H1 (cell line): ENCODE results near the gene C1orf116. TPM values are rescaled to one million over a fixed set of nuclear protein-coding genes. Genes with fewer than 3 reads are reported as not detected.

Source experiments
- CTCF ChIA-PET: fragments of 300-600 bp; sonication (Branson Sonifier 250); formaldehyde crosslinking; loops from one replicate; lab custom pipeline; 2021; ENCODE audit not compliant: partially characterized antibody; lab: Charles Lee
- POLR2A ChIA-PET: fragments of 300-600 bp; sonication (Branson Sonifier 250); formaldehyde crosslinking; loops from one replicate; lab custom pipeline; 2021; ENCODE audit warnings: inconsistent platforms; ENCODE audit not compliant: partially characterized antibody; lab: Charles Lee
- DNase-seq, 2 experiments: peaks; one replicate each; pipeline versions ENCODE4 v3.0.0 to v3.0.0-alpha.2; 2010 to 2022; ENCODE audit warnings: low spot score in 2 of 2, low read depth in 1 of 2, mixed read lengths in 1 of 2
- FAIRE-seq: peaks from 2 replicates; lab custom pipeline; 2011; peaks lifted over from hg19 to GRCh38; lab: Jason Lieb, UNC
- H2AFZ ChIP-seq: 2 replicates; pipeline ENCODE4 v1.8.1; 2012; ENCODE audit warnings: low read length, inconsistent platforms
- H2AK5ac ChIP-seq: 2 replicates; pipeline ENCODE4 v1.6.1; 2013; ENCODE audit warnings: low read depth, low read length
- H2BK120ac ChIP-seq: replicated peaks from 2 replicates; pipeline ENCODE3; 2013; ENCODE audit warnings: low read depth, low read length, inconsistent platforms
- H2BK12ac ChIP-seq: 2 replicates; pipeline ENCODE4 v1.6.1; 2013; ENCODE audit warnings: low read depth, low read length
- H2BK15ac ChIP-seq: 2 replicates; pipeline ENCODE4 v1.6.1; 2013; ENCODE audit warnings: low read length
- H2BK20ac ChIP-seq: 2 replicates; pipeline ENCODE4 v1.6.1; 2013; ENCODE audit warnings: low read length
- H2BK5ac ChIP-seq: 2 replicates; pipeline ENCODE4 v1.6.1; 2013; ENCODE audit warnings: low read depth, low read length
- H3K14ac ChIP-seq: 2 replicates; pipeline ENCODE4 v1.6.1; 2013; ENCODE audit warnings: inconsistent platforms; ENCODE audit not compliant: insufficient read length
- H3K18ac ChIP-seq: 2 replicates; pipeline ENCODE4 v1.6.1; 2013; ENCODE audit warnings: low read length; ENCODE audit errors: extremely low read depth
- H3K23ac ChIP-seq: 2 replicates; pipeline ENCODE4 v1.6.1; 2013; ENCODE audit warnings: inconsistent platforms; ENCODE audit not compliant: insufficient read length
- H3K23me2 ChIP-seq: 2 replicates; pipeline ENCODE4 v1.6.1; 2013; ENCODE audit warnings: low read depth, low read length
- H3K27ac ChIP-seq: 2 replicates; pipeline ENCODE4 v1.6.1; 2011; ENCODE audit warnings: low read depth, low read length, inconsistent platforms
- H3K27me3 ChIP-seq, 4 experiments: replicated peaks in 1 of 4; 1 replicate in 1 of 4; 2 replicates in 3 of 4; pipeline versions ENCODE4 v1.6.1 to v1.8.1; 2011 to 2013; ENCODE audit warnings: low read length in 3 of 4, mild to moderate bottlenecking in 3 of 4, inconsistent platforms in 2 of 4, mixed read lengths in 2 of 4, moderate library complexity in 1 of 4; ENCODE audit not compliant: control insufficient read depth in 3 of 4, insufficient read depth in 3 of 4; ENCODE audit errors: extremely low read depth in 1 of 4
- H3K36me3 ChIP-seq, 4 experiments: 2 replicates each; pipeline versions ENCODE4 v1.6.1 to v1.8.1; 2011 to 2013; ENCODE audit warnings: mild to moderate bottlenecking in 4 of 4, low read length in 3 of 4, moderate library complexity in 2 of 4, control low read depth in 1 of 4, inconsistent platforms in 1 of 4; ENCODE audit not compliant: insufficient read depth in 4 of 4, control insufficient read depth in 2 of 4
- H3K4ac ChIP-seq: replicated peaks from 2 replicates; pipeline ENCODE3; 2013; ENCODE audit warnings: low read length, low read depth, mixed read lengths, inconsistent platforms; ENCODE audit not compliant: insufficient read length
- H3K4me1 ChIP-seq, 4 experiments: replicated peaks in 1 of 4; 1 replicate in 1 of 4; 2 replicates in 3 of 4; pipeline versions ENCODE4 v1.6.1 to v1.8.1; 2011 to 2013; ENCODE audit warnings: low read length in 3 of 4, inconsistent platforms in 2 of 4, mixed read lengths in 1 of 4; ENCODE audit not compliant: insufficient read depth in 4 of 4, control insufficient read depth in 3 of 4
- H3K4me2 ChIP-seq, 2 experiments: 2 replicates each; pipeline versions ENCODE4 v1.6.1 to v1.8.1; 2011 to 2013; ENCODE audit warnings: low read depth in 2 of 2, low read length in 2 of 2, control low read depth in 1 of 2, inconsistent platforms in 1 of 2, mild to moderate bottlenecking in 1 of 2; ENCODE audit not compliant: insufficient read depth in 1 of 2
- H3K4me3 ChIP-seq, 4 experiments: fragments of 200-600, 300-600 bp in 1 of 4; sonication (generic), shearing (Covaris generic), sonication (Bioruptor Twin) in 1 of 4; 2 replicates each; pipeline versions ENCODE4 v1.5.1 to v1.8.1; 2011 to 2016; ENCODE audit warnings: low read length in 4 of 4, low read depth in 3 of 4, control low read depth in 2 of 4, inconsistent platforms in 2 of 4, mild to moderate bottlenecking in 2 of 4, mixed read lengths in 1 of 4, moderate library complexity in 1 of 4; ENCODE audit not compliant: insufficient read depth in 2 of 4; ENCODE audit errors: extremely low read depth in 1 of 4
- H3K56ac ChIP-seq: replicated peaks from 2 replicates; pipeline ENCODE3; 2013; ENCODE audit warnings: low read depth, mild to moderate bottlenecking, mixed read lengths, low read length, inconsistent platforms; ENCODE audit not compliant: insufficient read length
- H3K79me1 ChIP-seq: 2 replicates; pipeline ENCODE4 v1.6.1; 2013; ENCODE audit warnings: low read depth, low read length, control low read depth
- H3K79me2 ChIP-seq, 2 experiments: 2 replicates each; pipeline versions ENCODE4 v1.6.1 to v1.8.1; 2012 to 2013; ENCODE audit warnings: low read length in 2 of 2, mild to moderate bottlenecking in 2 of 2, inconsistent platforms in 1 of 2; ENCODE audit not compliant: insufficient read depth in 2 of 2, control insufficient read depth in 1 of 2
- H3K9ac ChIP-seq, 4 experiments: replicated peaks in 1 of 4; 1 replicate in 1 of 4; 2 replicates in 3 of 4; pipeline versions ENCODE4 v1.6.1 to v1.8.1; 2011 to 2013; ENCODE audit warnings: low read depth in 3 of 4, low read length in 3 of 4, control low read depth in 2 of 4, mild to moderate bottlenecking in 2 of 4, moderate library complexity in 2 of 4, inconsistent platforms in 1 of 4; ENCODE audit errors: extremely low read depth in 1 of 4
- H3K9me3 ChIP-seq, 2 experiments: 2 replicates each; pipeline versions ENCODE4 v1.6.1 to v1.8.1; 2012 to 2013; ENCODE audit warnings: mild to moderate bottlenecking in 2 of 2, moderate library complexity in 2 of 2, control low read depth in 1 of 2, inconsistent platforms in 1 of 2, low read depth in 1 of 2, low read length in 1 of 2, mixed read lengths in 1 of 2; ENCODE audit not compliant: insufficient read depth in 2 of 2
- H4K20me1 ChIP-seq, 2 experiments: replicated peaks in 1 of 2; 2 replicates each; pipeline versions ENCODE3 to v1.8.1; 2011 to 2013; ENCODE audit warnings: inconsistent platforms in 2 of 2, low read length in 2 of 2, mild to moderate bottlenecking in 1 of 2; ENCODE audit not compliant: insufficient read depth in 2 of 2, control insufficient read depth in 1 of 2
- H4K5ac ChIP-seq: 2 replicates; pipeline ENCODE4 v1.6.1; 2013; ENCODE audit warnings: low read length, low read depth, mixed read lengths, inconsistent platforms; ENCODE audit not compliant: insufficient read length
- H4K8ac ChIP-seq: 2 replicates; pipeline ENCODE4 v1.8.0; 2013; ENCODE audit warnings: mild to moderate bottlenecking, moderate library complexity, low read length, inconsistent platforms; ENCODE audit not compliant: insufficient read depth; ENCODE audit errors: extremely low read depth
- H4K91ac ChIP-seq: replicated peaks from 2 replicates; pipeline ENCODE3; 2013; ENCODE audit warnings: low read length, mixed read lengths, inconsistent platforms; ENCODE audit not compliant: insufficient read length
- ATF2 ChIP-seq: IDR thresholded peaks from 2 replicates; pipeline ENCODE4 v1.6.1; 2012; ENCODE audit warnings: low read length, inconsistent platforms
- GABPA ChIP-seq: IDR thresholded peaks from 2 replicates; pipeline ENCODE4 v1.6.1; 2011; ENCODE audit warnings: mild to moderate bottlenecking, low read length, moderate library complexity, borderline replicate concordance; ENCODE audit not compliant: insufficient read depth
- TBP ChIP-seq: IDR thresholded peaks from 2 replicates; pipeline ENCODE4 v1.6.1; 2011; ENCODE audit warnings: low read depth, low read length, improper control_type of control experiment
- WGBS, 2 experiments: shearing (Covaris generic) in 1 of 2; methylation state at CpG; one replicate each; pipeline versions ENCODE4 v1.1.6 to v1.1.7; 2013 to 2015; ENCODE audit warnings: low lambda C conversion rate in 2 of 2, mixed read lengths in 2 of 2, inconsistent platforms in 1 of 2, low coverage in 1 of 2, missing lambda C conversion rate in 1 of 2; ENCODE audit not compliant: insufficient replicate concordance in 2 of 2, insufficient coverage in 1 of 2, insufficient read length in 1 of 2; ENCODE audit errors: extremely low coverage in 1 of 2, missing lambda C conversion rate in 1 of 2; 5-methylcytosine and 5-hydroxymethylcytosine counted together
- polyA plus RNA-seq, 7 experiments: library from polyadenylated mRNA; depleted of rRNA in 3 of 7; stranded (reverse) in 5 of 7; unstranded in 2 of 7; fragments of >200 nt in 5 of 7; fragments of 200-250 nt in 2 of 7; gene quantifications; 1 replicate in 5 of 7; 2 replicates in 1 of 7; 4 replicates in 1 of 7; pipeline versions ENCODE4 v1.2.1 to v1.2.3, GENCODE V29; 2011 to 2013; ENCODE audit warnings: missing spikeins in 2 of 7, mixed read lengths in 2 of 7
- total RNA-seq: library from RNA; stranded (reverse); fragmentation: NEBNext Ultra II Directional; extraction: Animal tissue kit (Norgen Biotek cat#: 25700); gene quantifications from 2 replicates; pipeline ENCODE4 v1.2.1, GENCODE V29; 2021

C1orf116 gene
- total and polyA plus RNA-seq, 2 of the 8 experiments (the other 6 are each of a cell fraction or from before 2014, with no cell fraction given): 2.2 to 3.9 TPM

- Histone ChIP-seq H3K9me3 (no peaks in the 10 kb centered on the region), H4K20me1 (no peaks in the 10 kb centered on the region), H3K23me2 (no peaks in the 10 kb centered on the region; the same call in 1 of the 2 replicates), H4K8ac (no peak overlapping the region), H3K18ac (no peak overlapping the region), H3K9ac (no peak overlapping the region), H2BK5ac (no peak overlapping the region), H3K27me3 (no peaks in the 10 kb centered on the region; a peak in 2 of 7 replicates), H3K14ac (no peak overlapping the region), H3K36me3 (no peaks in the 10 kb centered on the region), H2BK120ac (no peak overlapping the region), H2AK5ac (no peak overlapping the region), H4K5ac (no peak overlapping the region), H3K4me3 (no peak overlapping the region), H3K56ac (no peak overlapping the region), H3K4me1 (peaks cover 4 to 15% (median 7%) of the 10 kb centered on the region in 4 experiments), H2AFZ (no peak overlapping the region), H4K91ac (no peak overlapping the region), H3K27ac (no peak overlapping the region), H3K79me1 (no peaks in the 10 kb centered on the region), H3K4me2 (no peak overlapping the region), H2BK15ac (no peak overlapping the region), H2BK12ac (no peak overlapping the region), H3K79me2 (no peaks in the 10 kb centered on the region), H2BK20ac (no peak overlapping the region), H3K23ac (no peak overlapping the region), H3K4ac (no peak overlapping the region)
- WGBS, 2 experiments: 91% methylated on average over 3 of the region's 3 CpGs; no CpG with 5 or more reads in 1 of the 2 experiments
- ChIA-PET CTCF (interaction anchor here (0.6 to 1.8 kb wide), 6 partner anchors 11 to 188 kb away, joined by 3 to 10 read pairs (median 4); no protein-coding TSS in a partner anchor), POLR2A (interaction anchor here (0.6 to 0.7 kb wide), 2 partner anchors 18 to 60 kb away, joined by 3 read pairs; no protein-coding TSS in a partner anchor)
- TF ChIP-seq ATF2 (no peak), TBP (no peak), GABPA (no peak)
- no peak for DNase-seq
- FAIRE-seq: no peak
These were observed 46.2 kb downstream of the C1orf116 start for GRCh38 chr1:206986402-206986801.
